ENCODE data around the gene TMEM234.

TMEM234 gene

GRCh38 chr1:32247452-32247851, 25.3 kb upstream of the TMEM234 start:
- H3K4me3 ChIP-seq (ENCODE audit: low read depth, low read length) = no peak overlapping the region
- TF ChIP-seq, protein P1, sequence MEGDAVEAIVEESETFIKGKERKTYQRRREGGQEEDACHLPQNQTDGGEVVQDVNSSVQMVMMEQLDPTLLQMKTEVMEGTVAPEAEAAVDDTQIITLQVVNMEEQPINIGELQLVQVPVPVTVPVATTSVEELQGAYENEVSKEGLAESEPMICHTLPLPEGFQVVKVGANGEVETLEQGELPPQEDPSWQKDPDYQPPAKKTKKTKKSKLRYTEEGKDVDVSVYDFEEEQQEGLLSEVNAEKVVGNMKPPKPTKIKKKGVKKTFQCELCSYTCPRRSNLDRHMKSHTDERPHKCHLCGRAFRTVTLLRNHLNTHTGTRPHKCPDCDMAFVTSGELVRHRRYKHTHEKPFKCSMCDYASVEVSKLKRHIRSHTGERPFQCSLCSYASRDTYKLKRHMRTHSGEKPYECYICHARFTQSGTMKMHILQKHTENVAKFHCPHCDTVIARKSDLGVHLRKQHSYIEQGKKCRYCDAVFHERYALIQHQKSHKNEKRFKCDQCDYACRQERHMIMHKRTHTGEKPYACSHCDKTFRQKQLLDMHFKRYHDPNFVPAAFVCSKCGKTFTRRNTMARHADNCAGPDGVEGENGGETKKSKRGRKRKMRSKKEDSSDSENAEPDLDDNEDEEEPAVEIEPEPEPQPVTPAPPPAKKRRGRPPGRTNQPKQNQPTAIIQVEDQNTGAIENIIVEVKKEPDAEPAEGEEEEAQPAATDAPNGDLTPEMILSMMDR (IDR thresholded peaks at IDR 0.05; ENCODE audit: low read depth, low read length, missing control alignments) = no peak
- no peak for DNase-seq (ENCODE audit: low read depth)

- no peak for DNase-seq (ENCODE audit: low read depth)
- H3K4me3 ChIP-seq (ENCODE audit: low read depth, low read length) = no peak within 1 kb of the TSS
- TF ChIP-seq, protein P1 (IDR thresholded peaks at IDR 0.05; ENCODE audit: low read depth, low read length, missing control alignments) = no peak
Observed at GRCh38 chr1:32246888-32247273, 24.7 kb upstream of the TMEM234 start, which contains the start of gene FAM167B. FAM167B (plus strand) TSS chr1:32247222; CDS start chr1:32247422, 200 bp downstream.

DNA sequence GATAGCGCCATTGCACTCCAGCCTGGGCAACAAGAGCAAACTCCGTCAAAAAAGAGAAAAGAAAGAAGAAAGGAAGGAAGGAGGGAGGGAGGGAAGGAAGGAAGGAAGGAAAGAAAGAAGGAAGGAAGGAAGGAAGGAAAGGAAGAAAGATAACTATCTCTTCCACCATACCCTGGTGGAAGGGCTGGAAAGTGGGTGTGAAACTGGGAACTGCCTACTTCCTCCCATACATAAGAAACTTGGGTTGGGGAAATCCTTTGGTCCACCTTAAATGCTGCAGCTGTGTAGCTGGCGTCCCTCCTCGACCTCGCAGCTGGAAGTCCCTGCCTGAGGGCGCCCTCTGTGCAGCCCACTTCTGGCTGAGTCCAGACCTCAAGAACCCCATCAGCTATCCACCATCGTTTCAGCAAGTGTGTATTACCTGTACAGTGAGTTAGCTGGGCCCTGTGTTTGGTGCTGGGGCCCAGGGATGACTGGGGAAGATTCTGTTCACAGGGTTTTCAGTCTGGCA, 20.2 kb upstream of the TMEM234 start:
- H3K4me3 ChIP-seq (ENCODE audit: low read depth, low read length) = no peak overlapping the region
- TF ChIP-seq, protein P1 (IDR thresholded peaks at IDR 0.05; ENCODE audit: low read depth, low read length, missing control alignments) = no peak
- DNase-seq (ENCODE audit: low read depth) = no peak

GRCh38 chr1:32241001-32241763, 19.0 kb upstream of the TMEM234 start:
- peak overlapping the region; percentile 60 for H3K4me3 ChIP-seq (ENCODE audit: low read depth, low read length)
- no peak for DNase-seq (ENCODE audit: low read depth)
- TF ChIP-seq, protein P1 (IDR thresholded peaks at IDR 0.05; ENCODE audit: low read depth, low read length, missing control alignments) = no peak

DNA sequence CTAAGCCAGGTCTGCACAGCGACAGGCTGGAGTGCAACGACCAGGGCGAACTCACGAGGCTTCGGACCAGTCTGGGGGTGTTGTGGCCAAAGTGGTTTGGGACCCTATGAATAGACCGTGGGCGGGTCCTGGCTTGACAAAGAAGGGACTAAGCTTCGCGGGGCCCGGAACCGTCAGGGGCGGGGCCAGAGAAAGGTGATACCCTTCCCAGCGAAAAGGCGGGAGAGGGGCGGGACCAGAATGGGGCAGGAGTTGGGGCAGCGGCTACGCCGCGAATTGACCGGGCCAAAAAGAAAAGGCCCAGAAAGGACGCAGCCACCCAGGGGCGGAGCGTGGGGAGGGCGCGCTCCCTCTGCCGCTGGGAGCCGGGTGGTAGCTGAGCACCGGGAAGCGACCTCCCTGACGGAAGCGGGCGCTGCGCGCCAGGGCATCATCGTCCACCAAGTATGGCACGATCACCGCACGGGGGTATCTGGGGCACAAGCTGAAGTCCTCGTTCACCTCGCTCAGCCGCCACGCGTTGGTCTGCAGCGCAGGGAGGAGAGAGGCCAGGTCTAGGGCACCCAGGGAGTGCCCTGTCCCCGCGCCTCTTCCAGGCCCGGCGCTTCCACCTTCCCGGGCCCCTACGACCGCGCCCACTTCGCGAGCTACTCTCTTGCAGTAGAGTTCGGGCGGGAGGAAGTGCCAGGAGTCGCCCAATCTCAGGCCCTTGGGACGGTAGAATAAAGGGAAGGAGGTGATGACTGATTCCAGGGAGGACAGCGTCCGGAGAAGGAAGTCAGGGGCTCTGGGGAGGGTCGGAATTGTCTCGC, 18.2 kb upstream of the TMEM234 start:
- TF ChIP-seq, protein P1 (IDR thresholded peaks at IDR 0.05; ENCODE audit: low read depth, low read length, missing control alignments) = no peak
- DNase-seq (ENCODE audit: low read depth) = no peak
- H3K4me3 ChIP-seq (ENCODE audit: low read depth, low read length) = peak overlapping the region; percentile 60

GRCh38 chr1:32239790-32240139, 17.6 kb upstream of the TMEM234 start:
- TF ChIP-seq, protein P1 (IDR thresholded peaks at IDR 0.05; ENCODE audit: low read depth, low read length, missing control alignments) = no peak
- H3K4me3 ChIP-seq (ENCODE audit: low read depth, low read length) = no peak overlapping the region
- no peak for DNase-seq (ENCODE audit: low read depth)
